ENCODE results near the gene HERC4. TPM values are rescaled to one million over a fixed set of nuclear protein-coding genes. Genes with fewer than 3 reads are reported as not detected.

The HERC4 gene
- total RNA-seq, 2 donors from 2014 or later: 53.8 to 60.1 TPM

DNA sequence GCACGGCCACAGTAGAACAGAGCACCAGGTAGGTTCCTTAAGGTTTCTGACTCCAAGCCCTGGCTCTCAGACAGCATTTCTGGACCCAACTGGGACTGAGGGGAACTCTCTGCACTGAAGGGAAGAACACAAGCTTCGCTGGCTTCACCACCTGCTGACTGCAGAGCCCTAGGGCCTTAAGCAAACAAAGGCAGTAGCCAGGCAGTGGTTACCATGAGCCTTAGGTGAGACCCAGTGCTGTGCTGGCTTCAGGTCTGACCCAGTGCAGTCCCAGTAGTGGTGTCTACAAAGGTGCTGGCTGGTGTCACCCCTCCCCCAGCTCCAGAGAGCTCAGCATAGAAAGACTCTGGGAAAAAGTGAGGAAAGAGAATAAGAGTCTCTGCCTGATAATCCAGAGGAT is 131.2 kb downstream of the HERC4 start:
- H3K4me3 ChIP-seq (ENCODE audit: low read length): no peak overlapping the region
- no peak for TF ChIP-seq CTCF (conservative IDR thresholded peaks at IDR 0.05)
- peak; percentile 48 for DNase-seq
- peaks cover 3% of the 10 kb centered on the region for H3K9me3 Mint-ChIP-seq
- no peaks in the 10 kb centered on the region for H3K27me3 ChIP-seq (ENCODE audit: control insufficient read depth, insufficient read depth, low read length, poor library complexity, severe bottlenecking)
- H3K27me3 Mint-ChIP-seq (ENCODE audit: insufficient read depth): no peaks in the 10 kb centered on the region
- H3K4me1 ChIP-seq (ENCODE audit: control insufficient read depth, insufficient read depth, low read length): peaks cover 4% of the 10 kb centered on the region
- H3K4me3 Mint-ChIP-seq: no peak overlapping the region
- H3K36me3 Mint-ChIP-seq (ENCODE audit: low read depth): peaks cover 44% of the 10 kb centered on the region
- H3K4me1 Mint-ChIP-seq: peaks cover 16% of the 10 kb centered on the region
- H3K27ac Mint-ChIP-seq: no peak overlapping the region
- no peaks in the 10 kb centered on the region for H3K9me3 ChIP-seq (ENCODE audit: control insufficient read depth, low read length)
- 86 to 90% methylated on average over 2 of the region's 2 CpGs for WGBS, 2 experiments (ENCODE audit: insufficient coverage in 1 of 2, insufficient read length in 1 of 2)
- peaks cover 56% of the 10 kb centered on the region for H3K36me3 ChIP-seq (ENCODE audit: control insufficient read depth, insufficient read depth, low read length)
- no peak overlapping the region for H3K27ac ChIP-seq (ENCODE audit: low read depth, low read length)
- no peak overlapping the region for H3K9ac ChIP-seq (ENCODE audit: extremely low read depth, low read length, poor library complexity, severe bottlenecking)

DNA sequence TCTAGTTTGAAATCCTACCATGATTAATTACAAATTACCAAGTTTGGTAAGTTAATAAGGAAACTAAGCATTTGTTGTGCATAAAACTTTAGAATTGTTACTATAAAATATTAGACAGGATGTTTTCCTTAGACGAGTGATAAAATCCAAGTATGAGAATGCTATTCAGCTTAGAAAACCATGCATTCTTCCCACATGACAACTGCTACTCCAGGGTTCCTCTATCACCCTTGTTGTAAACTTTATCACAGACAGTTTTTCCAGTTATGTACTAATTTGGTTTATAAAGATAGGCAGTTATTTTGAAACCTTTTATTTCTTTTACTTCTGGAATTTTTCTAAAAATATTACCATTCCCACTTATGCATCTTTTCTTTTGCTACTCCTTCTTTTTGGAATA is 138.7 kb downstream of the HERC4 start:
- no peaks in the 10 kb centered on the region for H3K9me3 ChIP-seq (ENCODE audit: control insufficient read depth, low read length)
- Mint-ChIP-seq H3K27me3 (ENCODE audit: insufficient read depth) (no peaks in the 10 kb centered on the region), H3K36me3 (ENCODE audit: low read depth) (peaks cover 48% of the 10 kb centered on the region), H3K9me3 (no peaks in the 10 kb centered on the region), H3K4me3 (no peak overlapping the region), H3K27ac (no peak overlapping the region), H3K4me1 (peaks cover 5% of the 10 kb centered on the region)
- peaks cover 63% of the 10 kb centered on the region for H3K36me3 ChIP-seq (ENCODE audit: control insufficient read depth, insufficient read depth, low read length)
- H3K9ac ChIP-seq (ENCODE audit: extremely low read depth, low read length, poor library complexity, severe bottlenecking): no peak overlapping the region
- TF ChIP-seq CTCF (conservative IDR thresholded peaks at IDR 0.05): no peak
- DNase-seq: no peak
- no peak overlapping the region for H3K27ac ChIP-seq (ENCODE audit: low read depth, low read length)
- H3K27me3 ChIP-seq (ENCODE audit: control insufficient read depth, insufficient read depth, low read length, poor library complexity, severe bottlenecking): no peaks in the 10 kb centered on the region
- 94% methylated on average over 1 of the region's 1 CpG; no CpG with 5 or more reads in 1 of the 2 experiments for WGBS, 2 experiments (ENCODE audit: insufficient coverage in 1 of 2, insufficient read length in 1 of 2)
- no peaks in the 10 kb centered on the region for H3K4me1 ChIP-seq (ENCODE audit: control insufficient read depth, insufficient read depth, low read length)
- H3K4me3 ChIP-seq (ENCODE audit: low read length): no peak overlapping the region

GRCh38 chr10:67935223-67935622 is 139.9 kb downstream of the HERC4 start:
- Mint-ChIP-seq H3K4me3 (no peak overlapping the region), H3K4me1 (peaks cover 5% of the 10 kb centered on the region), H3K27me3 (ENCODE audit: insufficient read depth) (no peaks in the 10 kb centered on the region), H3K27ac (peak overlapping the region; percentile 79), H3K9me3 (no peaks in the 10 kb centered on the region), H3K36me3 (ENCODE audit: low read depth) (peaks cover 54% of the 10 kb centered on the region)
- no peak for TF ChIP-seq CTCF (conservative IDR thresholded peaks at IDR 0.05)
- Histone ChIP-seq H3K36me3 (ENCODE audit: control insufficient read depth, insufficient read depth, low read length) (peaks cover 62% of the 10 kb centered on the region), H3K4me3 (ENCODE audit: low read length) (no peak overlapping the region), H3K9ac (ENCODE audit: extremely low read depth, low read length, poor library complexity, severe bottlenecking) (no peak overlapping the region), H3K27me3 (ENCODE audit: control insufficient read depth, insufficient read depth, low read length, poor library complexity, severe bottlenecking) (no peaks in the 10 kb centered on the region), H3K4me1 (ENCODE audit: control insufficient read depth, insufficient read depth, low read length) (no peaks in the 10 kb centered on the region), H3K27ac (ENCODE audit: low read depth, low read length) (no peak overlapping the region), H3K9me3 (ENCODE audit: control insufficient read depth, low read length) (no peaks in the 10 kb centered on the region)
- whole genome bisulfite sequencing, 2 experiments (ENCODE audit: insufficient coverage in 1 of 2, insufficient read length in 1 of 2): 89 to 92% methylated on average over 8 to 9 of the region's 9 CpGs
- DNase-seq: peak; percentile 59
